ENCODE measurements around the gene AK1.

Gene AK1

DNA sequence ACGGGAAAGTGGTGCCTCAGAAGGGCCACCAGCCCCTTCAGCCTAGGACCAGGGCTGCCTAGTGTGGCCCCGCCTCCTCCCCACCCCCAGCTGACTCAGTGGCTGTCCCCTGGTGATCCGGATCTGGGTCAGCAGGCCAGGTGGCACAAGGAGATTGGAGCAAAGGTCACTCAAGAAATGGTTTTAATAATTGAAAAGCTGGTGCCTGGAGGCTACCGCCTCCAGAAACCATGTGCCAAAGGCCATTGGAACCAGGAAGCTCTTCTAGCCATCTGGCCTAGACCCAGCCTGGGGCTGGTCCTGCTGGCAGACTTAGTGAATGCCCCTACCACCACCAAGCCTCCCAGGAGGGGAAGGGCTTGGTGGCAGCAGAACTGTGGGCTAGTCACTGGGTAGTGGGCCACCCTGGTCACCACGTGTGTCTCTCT, 37.9 kb upstream of the AK1 start:
- TF ChIP-seq ZFX (IDR thresholded peaks at IDR 0.05) = no peak
- TF ChIP-seq, protein P1, sequence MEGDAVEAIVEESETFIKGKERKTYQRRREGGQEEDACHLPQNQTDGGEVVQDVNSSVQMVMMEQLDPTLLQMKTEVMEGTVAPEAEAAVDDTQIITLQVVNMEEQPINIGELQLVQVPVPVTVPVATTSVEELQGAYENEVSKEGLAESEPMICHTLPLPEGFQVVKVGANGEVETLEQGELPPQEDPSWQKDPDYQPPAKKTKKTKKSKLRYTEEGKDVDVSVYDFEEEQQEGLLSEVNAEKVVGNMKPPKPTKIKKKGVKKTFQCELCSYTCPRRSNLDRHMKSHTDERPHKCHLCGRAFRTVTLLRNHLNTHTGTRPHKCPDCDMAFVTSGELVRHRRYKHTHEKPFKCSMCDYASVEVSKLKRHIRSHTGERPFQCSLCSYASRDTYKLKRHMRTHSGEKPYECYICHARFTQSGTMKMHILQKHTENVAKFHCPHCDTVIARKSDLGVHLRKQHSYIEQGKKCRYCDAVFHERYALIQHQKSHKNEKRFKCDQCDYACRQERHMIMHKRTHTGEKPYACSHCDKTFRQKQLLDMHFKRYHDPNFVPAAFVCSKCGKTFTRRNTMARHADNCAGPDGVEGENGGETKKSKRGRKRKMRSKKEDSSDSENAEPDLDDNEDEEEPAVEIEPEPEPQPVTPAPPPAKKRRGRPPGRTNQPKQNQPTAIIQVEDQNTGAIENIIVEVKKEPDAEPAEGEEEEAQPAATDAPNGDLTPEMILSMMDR (conservative IDR thresholded peaks at IDR 0.05) = no peak
- H3K27ac ChIP-seq = peak overlapping the region; percentile 53; the same call in 1 of the 2 replicates

GRCh38 chr9:127913682-127914081, 36.2 kb upstream of the AK1 start:
- TF ChIP-seq, protein P1 (conservative IDR thresholded peaks at IDR 0.05) = no peak
- TF ChIP-seq ZFX (IDR thresholded peaks at IDR 0.05) = no peak
- no peak overlapping the region for H3K27ac ChIP-seq

GRCh38 chr9:127912882-127913281, 35.4 kb upstream of the AK1 start:
- peak overlapping the region; percentile 27; the same call in 1 of the 2 replicates for H3K27ac ChIP-seq
- TF ChIP-seq, protein P1 (conservative IDR thresholded peaks at IDR 0.05) = no peak
- TF ChIP-seq ZFX (IDR thresholded peaks at IDR 0.05) = no peak

GRCh38 chr9:127912296-127912695, 34.8 kb upstream of the AK1 start:
- TF ChIP-seq, protein P1 (conservative IDR thresholded peaks at IDR 0.05) = no peak
- no peak for TF ChIP-seq ZFX (IDR thresholded peaks at IDR 0.05)
- H3K27ac ChIP-seq = peak overlapping the region; percentile 27; the same call in 1 of the 2 replicates

DNA sequence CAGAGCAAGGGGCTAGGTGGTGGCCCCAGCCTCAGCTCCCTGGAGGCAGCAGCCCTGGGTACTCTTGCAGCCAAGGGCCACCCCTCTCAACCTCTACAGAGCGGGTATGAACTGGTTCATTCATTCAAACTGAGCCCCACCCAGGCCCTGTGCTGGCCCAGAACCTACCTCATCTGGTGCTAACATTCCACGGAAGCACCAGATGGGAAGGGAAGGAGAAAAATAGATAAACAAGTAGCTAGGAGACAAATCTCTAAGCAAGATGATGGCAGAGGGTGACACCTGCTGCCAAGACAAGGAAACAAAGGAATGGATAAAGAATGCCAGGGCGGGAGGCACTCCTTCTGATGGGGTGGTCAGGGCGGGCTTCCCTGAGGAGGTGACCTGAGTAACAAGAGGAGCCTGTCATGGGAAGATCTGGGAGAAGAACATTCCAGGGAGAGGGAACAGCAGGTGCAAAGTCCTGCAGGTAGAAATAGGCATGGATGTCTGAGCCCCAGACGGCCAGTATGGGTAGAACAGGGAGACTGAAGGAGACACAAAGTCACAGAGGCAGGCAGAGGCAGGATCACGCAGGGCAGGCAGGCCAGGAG, 33.2 kb upstream of the AK1 start:
- H3K27ac ChIP-seq = no peak overlapping the region
- TF ChIP-seq, protein P1 (conservative IDR thresholded peaks at IDR 0.05) = no peak
- no peak for TF ChIP-seq ZFX (IDR thresholded peaks at IDR 0.05)

DNA sequence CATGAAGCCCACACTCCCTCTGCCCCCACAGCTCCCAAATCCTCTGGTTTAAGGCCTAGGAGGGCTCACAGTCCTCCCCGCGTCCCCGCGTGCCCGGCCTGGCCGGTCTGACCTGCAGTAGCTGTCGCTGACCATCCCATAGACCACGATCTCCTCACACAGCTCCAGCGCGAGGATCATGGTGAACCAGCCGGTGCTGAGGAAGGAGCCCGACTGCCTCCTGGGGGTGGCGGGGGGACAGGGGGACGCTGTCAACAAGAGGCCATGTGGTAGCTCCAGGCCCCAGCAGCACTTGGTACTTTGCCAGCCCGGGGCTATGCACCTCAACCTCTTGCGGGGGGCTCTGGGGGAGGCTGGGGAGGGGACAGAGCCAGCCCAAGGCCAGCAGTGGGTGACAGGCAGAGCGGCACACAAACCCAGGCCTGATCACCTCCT, 32.4 kb upstream of the AK1 start:
- TF ChIP-seq, protein P1 (conservative IDR thresholded peaks at IDR 0.05) = no peak
- no peak for TF ChIP-seq ZFX (IDR thresholded peaks at IDR 0.05)
- no peak overlapping the region for H3K27ac ChIP-seq

DNA sequence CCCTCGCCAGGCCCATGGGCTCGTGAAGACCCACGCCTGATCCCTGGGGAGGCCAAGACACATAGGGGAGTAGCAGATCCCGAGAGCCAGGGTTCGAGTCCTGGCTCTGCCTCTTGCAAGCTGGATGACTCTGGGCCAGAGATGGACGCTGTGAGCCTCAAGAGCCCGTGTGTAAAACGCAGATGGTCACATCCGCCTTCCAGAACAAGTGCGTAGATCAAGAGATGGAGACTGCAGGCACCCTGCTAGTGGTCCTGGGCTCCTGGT, 31.1 kb upstream of the AK1 start:
- no peak overlapping the region for H3K27ac ChIP-seq
- TF ChIP-seq, protein P1 (conservative IDR thresholded peaks at IDR 0.05) = no peak
- TF ChIP-seq ZFX (IDR thresholded peaks at IDR 0.05) = no peak

All from C4-2B (cell line).